GM21526 (cell line): Measurements from ENCODE around the gene TMEM145.

ENCODE experiments used
- ATAC-seq: cut with Tn5 transposase; IDR thresholded peaks from one replicate; pipeline ENCODE4 v1.9.1; 2021; ENCODE audit warnings: moderate library complexity; ENCODE audit not compliant: unreplicated experiment, low FRiP score

Gene TMEM145

GRCh38 chr19:42277821-42278451 lies 35.2 kb upstream of the TMEM145 start:
- no peak for ATAC-seq

- no peak for ATAC-seq
Observed at GRCh38 chr19:42278452-42279154, 34.5 kb upstream of the TMEM145 start.

GRCh38 chr19:42279155-42279901 lies 33.8 kb upstream of the TMEM145 start:
- ATAC-seq: no peak

- no peak for ATAC-seq
Observed at GRCh38 chr19:42279902-42280814, 33.0 kb upstream of the TMEM145 start.

GRCh38 chr19:42280815-42281145 lies 32.3 kb upstream of the TMEM145 start:
- ATAC-seq: no peak

GRCh38 chr19:42281146-42281826 lies 31.8 kb upstream of the TMEM145 start:
- ATAC-seq: no peak

- ATAC-seq: no peak
Observed at GRCh38 chr19:42281827-42282762, 31.0 kb upstream of the TMEM145 start.

- ATAC-seq: no peak
Observed at GRCh38 chr19:42282819-42283187, 30.3 kb upstream of the TMEM145 start.

GRCh38 chr19:42283188-42284065 lies 29.7 kb upstream of the TMEM145 start:
- ATAC-seq: no peak

- ATAC-seq: no peak
Observed at GRCh38 chr19:42284066-42284501, 29.0 kb upstream of the TMEM145 start.

GRCh38 chr19:42284591-42285341 lies 28.3 kb upstream of the TMEM145 start:
- no peak for ATAC-seq

- no peak for ATAC-seq
Observed at GRCh38 chr19:42285541-42285941, 27.6 kb upstream of the TMEM145 start.

GRCh38 chr19:42285988-42286348 lies 27.1 kb upstream of the TMEM145 start:
- no peak for ATAC-seq

GRCh38 chr19:42286349-42287016 lies 26.6 kb upstream of the TMEM145 start:
- no peak for ATAC-seq

GRCh38 chr19:42287017-42287826 lies 25.9 kb upstream of the TMEM145 start:
- no peak for ATAC-seq

GRCh38 chr19:42287827-42288107 lies 25.3 kb upstream of the TMEM145 start:
- no peak for ATAC-seq
